Ovary (tissue), 9 donors: ENCODE measurements around the gene NCOA5. TPM values are rescaled to one million over a fixed set of nuclear protein-coding genes. Genes with fewer than 3 reads are reported as not detected.

Experiments
- DNase-seq, 5 donors: peaks; one replicate each; pipeline ENCODE4 v3.0.0-alpha.2; 2019 to 2020
- H3K27ac ChIP-seq, 2 donors: fragments of 200-600 bp; one replicate each; pipeline versions ENCODE4 v1.5.1 to v1.8.0; 2019 to 2022
- H3K27me3 ChIP-seq: fragments of 200-600 bp; one replicate; pipeline ENCODE4 v1.8.0; 2022
- H3K36me3 ChIP-seq: fragments of 200-600 bp; sonication (generic); one replicate; pipeline ENCODE4 v1.5.1; 2019
- H3K4me1 ChIP-seq: one replicate; pipeline ENCODE4 v1.8.1; 2013; ENCODE audit warnings: mild to moderate bottlenecking, moderate library complexity; ENCODE audit not compliant: insufficient read depth
- H3K4me3 ChIP-seq: fragments of 200-600 bp; sonication (generic); one replicate; pipeline ENCODE4 v1.5.1; 2017
- H3K9me3 ChIP-seq, 2 donors: fragments of 200-600 bp in 1 of 2; sonication (generic) in 1 of 2; one replicate each; pipeline versions ENCODE4 v1.5.1 to v1.8.1; 2013 to 2019; ENCODE audit warnings: mild to moderate bottlenecking in 1 of 2, moderate library complexity in 1 of 2
- CTCF ChIP-seq, 3 donors: fragments of 450-650 bp in 2 of 3; fragments of 200-600 bp in 1 of 3; IDR thresholded peaks; one replicate each; pipeline versions ENCODE4 v1.5.1 to v1.8.0; 2016 to 2022; ENCODE audit warnings: antibody characterized with exemption in 3 of 3, mild to moderate bottlenecking in 1 of 3
- EP300 ChIP-seq: sonication (generic); formaldehyde crosslinking; IDR thresholded peaks from one replicate; pipeline ENCODE4 v1.6.1; 2017; ENCODE audit warnings: antibody characterized with exemption
- POLR2A ChIP-seq: fragments of 450-650 bp; IDR thresholded peaks from one replicate; pipeline ENCODE4 v1.6.1; 2017; ENCODE audit warnings: antibody characterized with exemption, mild to moderate bottlenecking, moderate library complexity
- WGBS, 3 donors: extraction: QIAGEN DNeasy Blood & Tissue Kit in 1 of 3; methylation state at CpG; one replicate each; pipeline versions ENCODE4 v1.1.5 to v1.1.7; 2013 to 2017; 5-methylcytosine and 5-hydroxymethylcytosine counted together
- intact Hi-C, 4 donors: fragments of 100-400 bp; cut with DNase I; formaldehyde crosslinking; loops; one replicate each; pipeline versions ENCODE4 v1.11.0 to v1.15.1; 2022 to 2023
- polyA plus RNA-seq, 2 donors: library from polyadenylated mRNA; stranded (reverse); fragments of 200-250 nt in 1 of 2; fragments of 350-450 nt in 1 of 2; fragmentation: Illumina TruSeq in 1 of 2; extraction: RNeasy Lipid Tissue Mini Kit (QIAGEN cat#74804) in 1 of 2; gene quantifications; one replicate each; pipeline ENCODE4 v1.2.3, GENCODE V29; 2013 to 2014
- total RNA-seq, 7 donors: library from RNA; depleted of rRNA in 2 of 7; stranded (reverse); fragments of >200 nt in 2 of 7; fragmentation: NEBNext Ultra II Directional in 3 of 7; extraction: Animal tissue kit (Norgen Biotek cat#: 25700) in 3 of 7; gene quantifications; one replicate each; pipeline versions ENCODE4 v1.1.0 to v1.2.4, GENCODE V29; 2016 to 2023
- donor health status: DM: no; HTN: no; CAD: no; lungs with moderate emphysema.
- donor health status: DM: no; HTN: no; CAD: no.
- donor health status: Bipolar disorder and iron deficiency.
- donor health status: DM: yes; HTN: yes; CAD: no.
- donor health status: DM: no; HTN: no; CAD: no.
- donor health status: DM: yes; HTN: yes; CAD: no.

The NCOA5 gene
- total and polyA plus RNA-seq, 9 donors: 27.6 to 51.1 (median 35.6) TPM

GRCh38 chr20:46108976-46109375 lies 19.2 kb upstream of the NCOA5 start:
- Histone ChIP-seq H3K9me3 (no peaks in the 10 kb centered on the region), H3K4me3 (no peak overlapping the region), H3K4me1 (no peaks in the 10 kb centered on the region), H3K36me3 (no peaks in the 10 kb centered on the region), H3K27ac (no peak overlapping the region), H3K27me3 (no peaks in the 10 kb centered on the region)
- 80 to 92% (median 86%) methylated on average over 14 of the region's 14 CpGs for WGBS, 3 donors
- TF ChIP-seq POLR2A: no peak
- no peak for TF ChIP-seq EP300
- no peak for TF ChIP-seq CTCF (IDR thresholded peaks at IDR 0.05)
- DNase-seq: no peak
- intact Hi-C loops: no loop called here

GRCh38 chr20:46108435-46108841 lies 18.7 kb upstream of the NCOA5 start:
- no peaks in the 10 kb centered on the region for H3K9me3 ChIP-seq
- intact Hi-C loops: no loop called here
- H3K27ac ChIP-seq: no peak overlapping the region
- DNase-seq: no peak
- H3K27me3 ChIP-seq: no peaks in the 10 kb centered on the region
- TF ChIP-seq CTCF (IDR thresholded peaks at IDR 0.05) (no peak), EP300 (no peak), POLR2A (no peak)
- no peaks in the 10 kb centered on the region for H3K4me1 ChIP-seq
- no peak overlapping the region for H3K4me3 ChIP-seq
- whole genome bisulfite sequencing, 3 donors: 81 to 82% (median 81%) methylated on average over 5 of the region's 5 CpGs
- no peaks in the 10 kb centered on the region for H3K36me3 ChIP-seq

GRCh38 chr20:46107061-46107460 lies 17.3 kb upstream of the NCOA5 start:
- Histone ChIP-seq H3K27me3 (no peaks in the 10 kb centered on the region), H3K4me3 (no peak overlapping the region), H3K4me1 (no peaks in the 10 kb centered on the region), H3K36me3 (no peaks in the 10 kb centered on the region), H3K9me3 (no peaks in the 10 kb centered on the region), H3K27ac (no peak overlapping the region)
- no peak for TF ChIP-seq CTCF (IDR thresholded peaks at IDR 0.05)
- TF ChIP-seq EP300: no peak
- TF ChIP-seq POLR2A: no peak
- DNase-seq: no peak
- intact Hi-C loops: no loop called here
- 51 to 64% (median 58%) methylated on average over 6 of the region's 6 CpGs for WGBS, 3 donors

- no peak for DNase-seq
- Histone ChIP-seq H3K27me3 (no peaks in the 10 kb centered on the region), H3K4me1 (no peaks in the 10 kb centered on the region)
Measured at GRCh38 chr20:46104262-46104661, 14.5 kb upstream of the NCOA5 start.

More at GRCh38 chr20:46104262-46104661, 14.5 kb upstream of the NCOA5 start:
- 74 to 80% (median 75%) methylated on average over 3 of the region's 3 CpGs for WGBS, 3 donors
- peaks cover 0 to 3% of the 10 kb centered on the region in 2 donors for H3K9me3 ChIP-seq
- intact Hi-C loops: no loop called here
- H3K36me3 ChIP-seq: no peaks in the 10 kb centered on the region
- no peak overlapping the region for H3K27ac ChIP-seq
- TF ChIP-seq POLR2A: no peak
- no peak for TF ChIP-seq EP300
- TF ChIP-seq CTCF (IDR thresholded peaks at IDR 0.05): no peak
- H3K4me3 ChIP-seq: no peak overlapping the region
